ENCODE data around the gene RPGRIP1.
"Not testable (repeated sequence)": the region's sequence is repeated elsewhere in the genome, so short reads cannot be mapped to it uniquely, and the experiment has no call there.

Gene RPGRIP1

DNA sequence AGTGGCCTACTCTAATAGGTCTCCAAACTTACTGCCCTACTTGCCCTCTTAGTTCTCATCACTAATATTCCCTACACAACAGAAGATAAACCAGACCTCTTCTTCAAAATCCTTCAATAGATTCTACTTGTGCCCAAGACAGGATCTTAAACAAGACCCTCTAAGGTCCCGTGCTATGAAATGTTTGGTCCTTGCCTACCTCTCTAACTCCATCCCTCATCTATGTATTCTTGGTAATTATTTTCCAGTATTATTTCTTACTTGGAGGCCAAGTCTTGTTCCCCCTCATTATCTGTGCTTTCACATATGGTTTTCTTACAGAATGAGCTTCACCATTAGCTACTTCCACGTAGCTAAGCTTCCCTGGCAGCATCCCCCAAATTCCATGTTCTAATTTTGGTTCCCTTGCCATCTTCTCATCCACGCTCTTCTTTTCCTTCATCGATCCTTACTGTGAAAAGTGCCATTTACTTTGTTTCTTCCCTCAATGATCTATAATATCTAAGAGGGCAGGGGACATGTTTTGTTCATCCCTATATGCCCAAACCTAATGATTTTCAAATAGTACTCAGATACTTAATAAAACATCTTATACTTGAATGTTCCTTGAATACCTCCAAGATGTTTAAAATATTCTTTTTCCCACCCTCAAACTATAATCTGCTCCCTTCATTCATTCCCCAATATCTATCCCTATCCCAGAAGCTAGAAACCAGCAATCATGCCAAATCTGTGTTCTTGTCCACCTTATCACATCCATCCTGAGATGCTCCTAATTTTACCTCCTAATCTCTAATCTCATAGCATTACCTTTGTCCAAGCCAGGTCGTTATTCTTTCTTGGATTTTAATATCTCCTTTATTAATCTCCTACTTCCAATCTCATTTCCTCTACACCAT, 20.7 kb upstream of the RPGRIP1 start:
- no peak for DNase-seq

GRCh38 chr14:21261824-21262223, 18.1 kb upstream of the RPGRIP1 start:
- DNase-seq: no peak

- no peak for DNase-seq
Measured at GRCh38 chr14:21262410-21262809, 17.5 kb upstream of the RPGRIP1 start.

DNA sequence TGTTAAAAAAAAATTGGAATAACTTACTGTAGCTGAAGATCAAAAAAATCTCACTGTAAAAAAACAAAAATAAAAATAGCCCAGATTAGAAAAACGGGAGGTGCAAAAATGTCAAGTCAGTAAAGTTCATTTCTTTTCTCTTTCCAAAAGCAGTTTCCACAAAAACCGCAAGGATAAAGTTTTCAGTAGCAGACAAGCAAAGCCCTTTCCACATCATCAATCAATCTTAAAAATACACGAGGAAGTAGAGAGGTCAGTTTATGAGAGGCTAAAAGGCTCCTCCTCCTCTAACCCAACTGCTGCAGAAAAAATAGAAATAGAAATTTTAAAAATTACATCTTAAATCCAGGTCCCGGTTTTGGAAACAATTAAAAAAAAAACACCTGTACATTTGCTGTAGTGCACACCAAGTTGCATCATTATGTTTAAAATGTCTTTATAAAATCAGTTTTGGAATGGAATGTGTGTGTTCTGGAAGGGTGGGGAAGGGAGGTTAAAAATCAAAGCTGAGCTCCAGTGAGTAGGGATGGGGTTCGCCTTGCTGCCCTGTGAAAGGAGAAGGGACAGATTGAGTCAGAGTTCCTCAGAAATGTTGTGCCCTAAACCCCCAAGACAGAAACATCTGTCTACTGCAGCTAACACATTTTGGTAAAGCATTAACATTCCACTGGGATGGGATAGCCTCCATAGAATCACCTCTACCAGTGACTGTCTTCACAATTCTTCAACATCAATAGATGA, 16.4 kb upstream of the RPGRIP1 start:
- DNase-seq: no peak

- DNase-seq: no peak
Measured at GRCh38 chr14:21264025-21264801, 15.7 kb upstream of the RPGRIP1 start.

- no peak for DNase-seq
Measured at GRCh38 chr14:21267431-21267845, 12.4 kb upstream of the RPGRIP1 start.

DNA sequence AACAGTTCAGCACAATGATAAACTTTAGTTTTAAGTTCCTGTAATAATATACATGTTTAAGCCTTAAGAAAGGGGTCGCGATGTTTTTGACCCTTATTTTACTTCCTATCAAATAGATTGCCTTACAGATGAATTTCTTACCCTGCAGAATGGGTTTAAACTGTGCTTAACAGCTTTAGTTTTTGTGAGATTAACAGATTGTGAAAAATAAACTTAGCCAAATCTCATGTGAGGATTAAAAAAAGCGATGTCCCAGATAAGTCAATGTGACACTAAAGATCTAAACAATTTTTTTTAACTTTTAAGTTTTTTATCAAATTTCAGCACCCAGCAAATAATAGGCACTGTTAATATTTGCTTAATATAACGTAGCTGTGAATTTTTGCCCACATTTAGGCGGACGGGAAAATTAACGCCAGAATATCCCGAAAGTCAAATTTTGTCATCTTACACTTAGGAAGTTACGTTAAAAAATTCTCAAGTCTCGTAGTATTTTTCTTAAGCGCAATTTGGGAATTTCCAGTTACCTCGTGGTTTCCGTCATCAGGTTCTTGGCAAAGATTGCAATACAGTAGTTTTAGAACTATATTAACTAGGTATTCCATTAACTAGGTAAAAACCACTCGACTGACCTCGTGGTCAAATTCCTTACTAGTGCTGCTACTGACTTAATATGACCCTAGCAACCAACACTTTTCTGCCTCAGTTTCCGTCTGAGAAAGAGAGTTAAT, 11.8 kb upstream of the RPGRIP1 start:
- DNase-seq: no peak

DNA sequence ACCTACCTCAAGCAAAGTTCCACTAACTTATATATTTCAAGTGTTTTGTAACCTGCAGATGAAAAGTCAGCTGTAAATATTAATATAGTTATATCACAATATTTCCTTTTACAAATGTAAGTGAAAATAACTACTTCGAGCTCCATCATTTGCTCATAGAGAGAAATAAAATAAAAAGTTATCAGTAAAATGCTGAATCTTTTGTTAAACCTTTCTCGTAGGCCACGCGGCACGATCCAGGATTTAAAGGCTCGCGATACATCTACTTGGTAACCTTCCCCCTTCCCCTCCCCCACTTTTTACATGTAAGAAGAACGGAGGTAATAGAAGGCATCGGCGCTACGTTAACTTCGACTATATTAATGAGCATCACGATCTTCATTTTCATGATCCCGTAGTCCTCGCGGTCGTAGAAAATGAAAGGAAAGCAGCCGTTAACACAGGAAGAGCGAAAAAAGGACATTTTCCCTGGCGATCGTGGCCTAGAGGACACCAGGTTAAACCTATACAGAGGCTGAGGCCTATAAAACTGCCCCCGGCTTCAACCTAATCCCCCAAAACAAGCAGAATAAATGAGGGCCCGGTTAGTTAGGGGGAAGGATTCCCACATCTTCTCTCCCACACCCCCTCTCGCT, 11.1 kb upstream of the RPGRIP1 start:
- peak in 1 of 2 experiments; percentile 77 for DNase-seq

DNA sequence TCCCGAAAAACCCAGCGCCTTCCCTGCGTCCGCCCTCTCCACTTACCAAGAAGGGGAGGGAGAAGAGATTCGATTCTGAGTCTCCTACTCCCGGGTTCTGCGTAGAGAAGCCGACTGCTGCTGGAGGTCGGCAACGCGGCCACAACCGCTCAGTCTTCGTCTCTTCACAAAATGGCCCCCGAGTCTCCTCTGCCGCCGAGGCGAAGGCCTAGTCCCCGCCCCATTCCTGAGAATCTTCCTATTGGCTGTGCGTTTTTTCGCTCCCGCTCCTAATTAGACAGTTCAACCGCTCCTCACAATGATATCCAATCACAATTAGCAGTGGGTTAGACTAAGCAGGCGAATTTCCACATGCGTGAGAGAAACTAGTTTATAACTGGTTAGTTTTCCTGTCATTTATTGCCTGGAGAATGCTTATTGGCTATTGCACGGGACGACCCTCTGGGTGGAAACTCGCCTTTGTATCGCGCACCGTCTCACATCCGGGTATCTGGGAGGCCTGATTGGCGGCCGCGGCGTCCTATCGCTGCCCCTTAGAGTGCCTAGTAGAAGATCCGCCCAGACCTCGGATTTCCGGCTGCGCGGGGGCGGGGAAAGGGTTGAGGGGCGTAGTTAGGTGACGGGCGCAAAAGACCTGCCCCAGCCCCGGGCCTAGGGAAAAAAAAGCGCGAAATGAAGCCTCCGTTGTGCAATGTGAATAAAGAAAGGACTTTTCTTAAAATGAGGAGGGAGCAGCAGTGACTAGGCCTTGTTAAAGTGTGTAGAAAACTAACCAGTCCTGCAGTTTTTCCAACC, 10.4 kb upstream of the RPGRIP1 start, which contains the start of gene HNRNPC:
HNRNPC (minus strand) TSS at position 191 of the 795 bp plus-strand sequence. CDS start 35,249 bp downstream, outside the sequence.
- DNase-seq: peak; percentile 99 to 100

GRCh38 chr14:21272661-21273060, 7.2 kb upstream of the RPGRIP1 start:
- not testable (repeated sequence) for DNase-seq

- DNase-seq: no peak
Measured at GRCh38 chr14:21275261-21275858, 4.5 kb upstream of the RPGRIP1 start.

- no peak for DNase-seq
Measured at GRCh38 chr14:21278632-21279031, 1.3 kb upstream of the RPGRIP1 start.

DNA sequence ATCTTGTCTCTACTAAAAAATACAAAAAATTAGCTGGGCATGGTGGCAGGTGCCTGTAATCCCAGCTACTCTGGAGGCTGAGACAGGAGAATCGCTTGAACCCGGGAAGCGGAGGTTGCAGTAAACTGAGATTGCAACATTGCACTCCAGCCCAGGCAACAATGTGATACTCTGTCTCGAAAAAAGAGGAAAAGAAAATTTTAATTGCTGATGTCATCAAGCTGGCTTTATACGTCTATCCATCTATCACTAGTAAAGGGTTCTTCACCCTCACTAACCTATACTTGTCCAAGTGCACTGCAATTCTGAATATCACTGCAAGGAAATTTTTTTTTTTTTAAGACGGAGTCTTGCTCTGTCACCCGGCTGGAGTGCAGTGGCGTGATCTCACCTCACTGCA, 2.0 kb downstream of the RPGRIP1 start:
- DNase-seq: not testable (repeated sequence)

DNA sequence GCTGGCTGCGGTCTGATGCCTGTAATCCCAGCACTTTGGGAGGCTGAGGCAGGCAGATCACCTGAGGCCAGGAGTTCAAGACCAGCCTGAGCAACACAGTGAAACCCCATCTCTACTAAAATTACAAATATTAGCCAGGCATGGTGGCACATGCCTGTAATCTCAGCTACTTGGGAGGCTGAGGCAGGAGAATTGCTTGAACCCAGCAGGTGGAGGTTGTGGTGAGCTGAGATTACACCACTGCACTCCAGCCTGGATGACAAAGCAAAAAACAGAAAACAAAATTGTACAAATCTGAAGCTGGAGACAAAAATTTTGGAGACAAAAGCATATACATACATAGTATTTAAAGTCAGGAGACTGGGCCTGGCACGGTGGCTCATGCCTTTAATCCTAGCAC, 6.6 kb downstream of the RPGRIP1 start:
- not testable (repeated sequence) for DNase-seq

DNA sequence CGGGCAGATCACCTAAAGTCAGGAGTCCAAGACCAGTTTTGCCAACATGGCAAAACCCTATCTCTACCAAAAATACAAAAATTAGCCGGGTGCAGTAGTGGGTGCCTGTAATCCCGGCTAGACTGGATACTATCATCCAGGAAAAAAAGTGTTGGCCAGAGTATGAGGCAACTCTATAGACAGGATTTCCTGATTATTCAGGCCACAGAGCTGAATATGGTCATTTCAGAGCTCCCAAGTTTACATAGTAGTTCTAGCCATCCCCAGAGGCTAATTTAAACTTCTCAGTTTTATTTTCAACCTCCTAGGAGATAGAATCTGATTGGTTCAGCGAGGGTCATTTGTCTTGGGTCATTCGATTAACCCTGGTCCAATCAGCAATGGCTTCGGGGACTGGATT, 7.3 kb downstream of the RPGRIP1 start:
- DNase-seq: no peak

DNA sequence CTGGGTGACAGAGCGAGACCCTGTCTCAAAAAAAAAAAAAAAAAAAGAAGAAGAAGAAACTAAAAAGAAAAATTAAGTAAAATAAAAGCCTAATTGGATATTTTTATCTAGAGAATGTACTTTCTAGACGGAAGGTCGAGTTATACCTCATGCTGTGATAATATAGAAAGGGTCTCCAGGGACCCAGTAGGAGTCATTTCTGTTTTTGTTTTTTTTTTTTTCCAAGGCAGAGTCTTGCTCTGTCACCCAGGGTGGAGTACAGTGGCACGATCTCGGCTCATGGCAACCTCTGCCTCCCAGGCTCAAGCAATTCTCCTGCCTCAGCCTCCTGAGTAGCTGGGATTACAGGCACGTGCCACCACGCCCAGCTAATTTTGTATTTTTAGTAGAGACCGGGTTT, 14.1 kb downstream of the RPGRIP1 start:
- DNase-seq: not testable (repeated sequence)

- DNase-seq: no peak
Measured at GRCh38 chr14:21298358-21298757, 18.5 kb downstream of the RPGRIP1 start.

GRCh38 chr14:21299562-21300130, 19.8 kb downstream of the RPGRIP1 start:
- no peak for DNase-seq

- DNase-seq: peak in 1 of 2 experiments; percentile 8
Measured at GRCh38 chr14:21300892-21301291, 21.0 kb downstream of the RPGRIP1 start.

All from NCI-H187 (cell line).